K562 (cell line): ENCODE results near the gene SH3BGRL3. TPM values are rescaled to one million over a fixed set of nuclear protein-coding genes. Genes with fewer than 3 reads are reported as not detected.

Source experiments
- CAMTA2 ChIP-seq: fragments of 250-450 bp; sonication (Bioruptor Pico); conservative IDR thresholded peaks from 2 replicates; pipeline ENCODE4 v1.5.1; 2022
- ELF1 ChIP-seq: fragments of 200-800 bp; sonication (Bioruptor generic); IDR thresholded peaks from 2 replicates; pipeline ENCODE4 v1.6.1; 2016; ENCODE audit warnings: missing genetic modification characterization, missing compliant biosample characterization
- HDAC1 ChIP-seq, 2 experiments: fragments of 450-650 bp; IDR thresholded peaks; 2 replicates each; pipeline ENCODE4 v1.6.1; 2016 to 2017; ENCODE audit warnings: inconsistent platforms in 1 of 2, mild to moderate bottlenecking in 1 of 2, moderate library complexity in 1 of 2
- HNRNPH1 ChIP-seq: fragments of 200-400 bp; formaldehyde crosslinking; optimal IDR thresholded peaks from 2 replicates; pipeline ENCODE3; 2017; ENCODE audit warnings: low read depth, mild to moderate bottlenecking, low read length, moderate library complexity
- MCM7 ChIP-seq, 2 experiments: fragments of 450-650 bp; IDR thresholded peaks; 2 replicates each; pipeline ENCODE4 v1.6.1; 2016 to 2018
- MTA2 ChIP-seq: fragments of 450-650 bp; IDR thresholded peaks from 2 replicates; pipeline ENCODE4 v1.6.1; 2016; ENCODE audit warnings: low read depth
- SMARCB1 ChIP-seq: IDR thresholded peaks from 2 replicates; pipeline ENCODE4 v1.6.1; 2011; ENCODE audit warnings: improper control_type of control experiment, low read depth; ENCODE audit not compliant: insufficient read length
- STAT5A ChIP-seq: IDR thresholded peaks from 2 replicates; pipeline ENCODE4 v1.6.1; 2012; ENCODE audit warnings: low read length, inconsistent platforms, borderline replicate concordance
- TRIM28 ChIP-seq: fragments of 450-650 bp; IDR thresholded peaks from 2 replicates; pipeline ENCODE4 v1.6.1; 2017
- ZNF224 ChIP-seq: sonication (generic); formaldehyde crosslinking; IDR thresholded peaks from 2 replicates; pipeline ENCODE4 v1.8.0; 2022; ENCODE audit warnings: mild to moderate bottlenecking, missing genetic modification reagents
- ZNF263 ChIP-seq: sonication (generic); formaldehyde crosslinking; IDR thresholded peaks from 2 replicates; pipeline ENCODE4 v1.8.0; 2022; ENCODE audit warnings: mild to moderate bottlenecking, missing genetic modification reagents, borderline replicate concordance
- ZNF586 ChIP-seq: fragments of 450-650 bp; formaldehyde crosslinking; conservative IDR thresholded peaks from 2 replicates; pipeline ENCODE4 v1.4.0; 2020; ENCODE audit warnings: mild to moderate bottlenecking, moderate library complexity
- ZNF778 ChIP-seq: fragments of 450-650 bp; formaldehyde crosslinking; IDR thresholded peaks from 2 replicates; pipeline ENCODE4 v1.4.0; 2020; ENCODE audit warnings: mild to moderate bottlenecking, moderate library complexity
- polyA plus RNA-seq, 8 experiments: library from polyadenylated mRNA; depleted of rRNA in 4 of 8; stranded (reverse) in 5 of 8; unstranded in 3 of 8; fragments of >200 nt; fragmentation: Nextera tagmentation in 2 of 8; fragmentation: Illumina TruSeq in 1 of 8; extraction: Ambion mirVana in 2 of 8; extraction: Trizol in 1 of 8; gene quantifications; 2 replicates each; pipeline versions ENCODE4 v1.2.1 to v1.2.3, GENCODE V29; 2011 to 2014; ENCODE audit warnings: inconsistent platforms in 1 of 8, missing spikeins in 1 of 8
- total RNA-seq, 7 experiments: library from RNA; depleted of rRNA in 6 of 7; stranded (reverse); fragments of >200 nt in 6 of 7; fragmentation: Illumina TruSeq in 2 of 7; extraction: Trizol in 2 of 7; gene quantifications; 2 replicates each; pipeline versions ENCODE4 v1.2.1 to v1.2.3, GENCODE V29; 2011 to 2021; ENCODE audit warnings: low replicate concordance in 1 of 7
- TF ChIP-seq, protein P1 (sequence below): fragments of 450-650 bp; IDR thresholded peaks from 2 replicates; pipeline ENCODE4 v1.6.1; 2016; ENCODE audit warnings: low read depth
- TF ChIP-seq, protein P2 (sequence below), 2 experiments: fragments of 450-650 bp in 1 of 2; sonication (generic) in 1 of 2; formaldehyde crosslinking; conservative IDR thresholded peaks; 2 replicates each; pipeline versions ENCODE4 v1.4.0 to v1.8.1; 2020 to 2022; ENCODE audit warnings: mild to moderate bottlenecking in 1 of 2, missing genetic modification reagents in 1 of 2
- TF ChIP-seq, protein P3 (sequence below): sonication (generic); formaldehyde crosslinking; IDR thresholded peaks from 2 replicates; pipeline ENCODE4 v1.8.1; 2022; ENCODE audit warnings: missing genetic modification reagents
- TF ChIP-seq, protein P4 (sequence below): fragments of 250-450 bp; sonication (Bioruptor Pico); IDR thresholded peaks from 2 replicates; pipeline ENCODE4 v1.8.0; 2022; ENCODE audit warnings: moderate library complexity, mild to moderate bottlenecking, inconsistent platforms

Gene SH3BGRL3
- total and polyA plus RNA-seq, 9 of the 15 experiments (the other 6 are each of a cell fraction or from before 2014, with no cell fraction given), result 30.3 to 140 (median 54.2) TPM

DNA sequence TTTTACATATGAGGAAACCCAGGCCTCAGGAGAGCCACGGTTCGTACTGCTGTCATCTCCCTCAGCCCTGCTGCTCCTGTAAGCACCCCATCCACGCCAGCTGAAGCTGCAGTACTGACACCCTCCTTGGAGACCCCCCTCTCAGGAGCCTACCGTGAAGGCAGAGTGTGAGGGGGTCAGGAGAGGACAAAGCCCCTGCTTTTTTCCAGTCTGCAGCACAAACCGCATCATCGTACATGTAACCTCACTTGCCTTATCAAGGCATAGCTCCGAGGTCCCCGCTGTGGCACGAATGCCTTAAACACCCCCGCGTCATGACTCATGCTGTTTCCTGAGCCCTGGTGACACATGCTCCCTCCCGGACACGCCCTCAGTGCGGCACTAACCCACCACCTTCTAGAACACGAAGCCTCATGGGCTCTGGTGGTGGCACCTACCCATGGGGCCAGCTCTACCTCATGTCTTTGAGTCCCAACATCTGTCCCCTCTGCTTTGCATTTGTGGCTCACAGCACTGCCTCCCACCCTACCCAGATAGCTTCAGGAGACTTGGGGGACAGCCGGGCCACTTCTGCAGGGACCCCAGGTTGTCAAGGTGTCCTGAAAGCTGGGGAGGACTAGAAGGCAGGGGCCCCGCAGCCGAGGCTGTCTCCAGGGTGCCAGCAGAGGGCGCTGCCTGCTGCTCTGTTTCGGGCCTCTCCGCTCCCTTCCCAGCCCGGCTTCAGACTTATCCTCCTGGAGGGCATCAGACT, 4.9 kb downstream of the SH3BGRL3 start (continued):
- TF ChIP-seq, protein P1, sequence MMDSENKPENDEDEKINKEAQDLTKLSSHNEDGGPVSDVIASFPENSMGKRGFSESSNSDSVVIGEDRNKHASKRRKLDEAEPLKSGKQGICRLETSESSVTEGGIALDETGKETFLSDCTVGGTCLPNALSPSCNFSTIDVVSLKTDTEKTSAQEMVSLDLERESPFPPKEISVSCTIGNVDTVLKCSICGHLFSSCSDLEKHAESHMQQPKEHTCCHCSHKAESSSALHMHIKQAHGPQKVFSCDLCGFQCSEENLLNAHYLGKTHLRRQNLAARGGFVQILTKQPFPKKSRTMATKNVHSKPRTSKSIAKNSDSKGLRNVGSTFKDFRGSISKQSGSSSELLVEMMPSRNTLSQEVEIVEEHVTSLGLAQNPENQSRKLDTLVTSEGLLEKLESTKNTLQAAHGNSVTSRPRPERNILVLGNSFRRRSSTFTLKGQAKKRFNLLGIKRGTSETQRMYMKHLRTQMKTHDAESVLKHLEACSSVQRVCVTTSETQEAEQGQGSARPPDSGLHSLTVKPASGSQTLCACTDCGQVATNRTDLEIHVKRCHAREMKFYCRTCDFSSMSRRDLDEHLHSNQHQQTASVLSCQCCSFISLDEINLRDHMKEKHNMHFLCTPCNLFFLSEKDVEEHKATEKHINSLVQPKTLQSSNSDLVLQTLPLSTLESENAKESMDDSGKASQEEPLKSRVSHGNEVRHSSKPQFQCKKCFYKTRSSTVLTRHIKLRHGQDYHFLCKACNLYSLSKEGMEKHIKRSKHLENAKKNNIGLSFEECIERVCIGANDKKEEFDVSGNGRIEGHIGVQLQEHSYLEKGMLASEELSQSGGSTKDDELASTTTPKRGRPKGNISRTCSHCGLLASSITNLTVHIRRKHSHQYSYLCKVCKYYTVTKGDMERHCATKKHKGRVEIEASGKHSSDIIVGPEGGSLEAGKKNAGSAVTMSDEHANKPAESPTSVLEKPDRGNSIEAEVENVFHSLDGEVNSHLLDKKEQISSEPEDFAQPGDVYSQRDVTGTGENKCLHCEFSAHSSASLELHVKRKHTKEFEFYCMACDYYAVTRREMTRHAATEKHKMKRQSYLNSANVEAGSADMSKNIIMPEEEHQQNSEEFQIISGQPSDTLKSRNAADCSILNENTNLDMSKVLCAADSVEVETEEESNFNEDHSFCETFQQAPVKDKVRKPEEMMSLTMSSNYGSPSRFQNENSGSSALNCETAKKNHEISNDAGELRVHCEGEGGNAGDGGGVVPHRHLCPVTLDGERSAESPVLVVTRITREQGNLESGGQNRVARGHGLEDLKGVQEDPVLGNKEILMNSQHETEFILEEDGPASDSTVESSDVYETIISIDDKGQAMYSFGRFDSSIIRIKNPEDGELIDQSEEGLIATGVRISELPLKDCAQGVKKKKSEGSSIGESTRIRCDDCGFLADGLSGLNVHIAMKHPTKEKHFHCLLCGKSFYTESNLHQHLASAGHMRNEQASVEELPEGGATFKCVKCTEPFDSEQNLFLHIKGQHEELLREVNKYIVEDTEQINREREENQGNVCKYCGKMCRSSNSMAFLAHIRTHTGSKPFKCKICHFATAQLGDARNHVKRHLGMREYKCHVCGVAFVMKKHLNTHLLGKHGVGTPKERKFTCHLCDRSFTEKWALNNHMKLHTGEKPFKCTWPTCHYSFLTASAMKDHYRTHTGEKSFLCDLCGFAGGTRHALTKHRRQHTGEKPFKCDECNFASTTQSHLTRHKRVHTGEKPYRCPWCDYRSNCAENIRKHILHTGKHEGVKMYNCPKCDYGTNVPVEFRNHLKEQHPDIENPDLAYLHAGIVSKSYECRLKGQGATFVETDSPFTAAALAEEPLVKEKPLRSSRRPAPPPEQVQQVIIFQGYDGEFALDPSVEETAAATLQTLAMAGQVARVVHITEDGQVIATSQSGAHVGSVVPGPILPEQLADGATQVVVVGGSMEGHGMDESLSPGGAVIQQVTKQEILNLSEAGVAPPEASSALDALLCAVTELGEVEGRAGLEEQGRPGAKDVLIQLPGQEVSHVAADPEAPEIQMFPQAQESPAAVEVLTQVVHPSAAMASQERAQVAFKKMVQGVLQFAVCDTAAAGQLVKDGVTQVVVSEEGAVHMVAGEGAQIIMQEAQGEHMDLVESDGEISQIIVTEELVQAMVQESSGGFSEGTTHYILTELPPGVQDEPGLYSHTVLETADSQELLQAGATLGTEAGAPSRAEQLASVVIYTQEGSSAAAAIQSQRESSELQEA, result no peak
- TF ChIP-seq, protein P2, sequence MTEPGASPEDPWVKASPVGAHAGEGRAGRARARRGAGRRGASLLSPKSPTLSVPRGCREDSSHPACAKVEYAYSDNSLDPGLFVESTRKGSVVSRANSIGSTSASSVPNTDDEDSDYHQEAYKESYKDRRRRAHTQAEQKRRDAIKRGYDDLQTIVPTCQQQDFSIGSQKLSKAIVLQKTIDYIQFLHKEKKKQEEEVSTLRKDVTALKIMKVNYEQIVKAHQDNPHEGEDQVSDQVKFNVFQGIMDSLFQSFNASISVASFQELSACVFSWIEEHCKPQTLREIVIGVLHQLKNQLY (CRISPR knock-in tag; conservative IDR thresholded peaks at IDR 0.05), result no peak
- TF ChIP-seq MCM7 (IDR thresholded peaks at IDR 0.05), result no peak
- peak; percentile 78 for TF ChIP-seq TRIM28
- no peak for TF ChIP-seq ZNF778 (CRISPR knock-in tag)
- TF ChIP-seq ZNF263, result peak; percentile 68
- no peak for TF ChIP-seq ZNF224 (CRISPR knock-in tag)
- TF ChIP-seq ZNF586 (CRISPR knock-in tag), result no peak
- TF ChIP-seq CAMTA2 (CRISPR knock-in tag), result no peak
- no peak for TF ChIP-seq ELF1
- TF ChIP-seq SMARCB1, result peak; percentile 99
- TF ChIP-seq HNRNPH1, result no peak
- peak; percentile 55; the same call in 1 of the 2 replicates for TF ChIP-seq STAT5A
- TF ChIP-seq, protein P3, sequence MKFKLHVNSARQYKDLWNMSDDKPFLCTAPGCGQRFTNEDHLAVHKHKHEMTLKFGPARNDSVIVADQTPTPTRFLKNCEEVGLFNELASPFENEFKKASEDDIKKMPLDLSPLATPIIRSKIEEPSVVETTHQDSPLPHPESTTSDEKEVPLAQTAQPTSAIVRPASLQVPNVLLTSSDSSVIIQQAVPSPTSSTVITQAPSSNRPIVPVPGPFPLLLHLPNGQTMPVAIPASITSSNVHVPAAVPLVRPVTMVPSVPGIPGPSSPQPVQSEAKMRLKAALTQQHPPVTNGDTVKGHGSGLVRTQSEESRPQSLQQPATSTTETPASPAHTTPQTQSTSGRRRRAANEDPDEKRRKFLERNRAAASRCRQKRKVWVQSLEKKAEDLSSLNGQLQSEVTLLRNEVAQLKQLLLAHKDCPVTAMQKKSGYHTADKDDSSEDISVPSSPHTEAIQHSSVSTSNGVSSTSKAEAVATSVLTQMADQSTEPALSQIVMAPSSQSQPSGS (CRISPR knock-in tag), result no peak
- TF ChIP-seq, protein P4, sequence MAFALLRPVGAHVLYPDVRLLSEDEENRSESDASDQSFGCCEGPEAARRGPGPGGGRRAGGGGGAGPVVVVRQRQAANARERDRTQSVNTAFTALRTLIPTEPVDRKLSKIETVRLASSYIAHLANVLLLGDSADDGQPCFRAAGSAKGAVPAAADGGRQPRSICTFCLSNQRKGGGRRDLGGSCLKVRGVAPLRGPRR (CRISPR knock-in tag), result no peak
- TF ChIP-seq HDAC1 (IDR thresholded peaks at IDR 0.05), result peak in 1 of 2 experiments; percentile 94; a peak in 2 of 4 replicates
- TF ChIP-seq MTA2, result peak; percentile 57
